ENCODE results near the gene ERF.

The ERF gene

GRCh38 chr19:42241279-42241678, 13.6 kb downstream of the ERF start:
- DNase-seq (ENCODE audit: low spot score), result no peak

GRCh38 chr19:42239544-42240220, 15.2 kb downstream of the ERF start:
- DNase-seq (ENCODE audit: low spot score), result no peak

GRCh38 chr19:42235181-42235580, 19.7 kb downstream of the ERF start:
- DNase-seq (ENCODE audit: low spot score), result no peak

- no peak for DNase-seq (ENCODE audit: low spot score)
Measured at GRCh38 chr19:42234364-42234763, 20.6 kb downstream of the ERF start.

GRCh38 chr19:42233678-42234292, 21.1 kb downstream of the ERF start:
- no peak for DNase-seq (ENCODE audit: low spot score)

- no peak for DNase-seq (ENCODE audit: low spot score)
Measured at GRCh38 chr19:42233106-42233505, 21.8 kb downstream of the ERF start.

GRCh38 chr19:42232435-42232834, 22.5 kb downstream of the ERF start:
- no peak for DNase-seq (ENCODE audit: low spot score)

GRCh38 chr19:42230571-42230970, 24.4 kb downstream of the ERF start:
- no peak for DNase-seq (ENCODE audit: low spot score)

GRCh38 chr19:42229855-42230351, 25.0 kb downstream of the ERF start:
- DNase-seq (ENCODE audit: low spot score), result no peak

- no peak for DNase-seq (ENCODE audit: low spot score)
Measured at GRCh38 chr19:42229301-42229854, 25.6 kb downstream of the ERF start.

GRCh38 chr19:42228641-42229040, 26.3 kb downstream of the ERF start:
- DNase-seq (ENCODE audit: low spot score), result no peak

- DNase-seq (ENCODE audit: low spot score), result no peak
Measured at GRCh38 chr19:42226886-42227285, 28.0 kb downstream of the ERF start.

- no peak for DNase-seq (ENCODE audit: low spot score)
Measured at GRCh38 chr19:42225718-42226292, 29.1 kb downstream of the ERF start.

GRCh38 chr19:42224940-42225717, 29.8 kb downstream of the ERF start:
- no peak for DNase-seq (ENCODE audit: low spot score)

GRCh38 chr19:42220751-42221097, 34.2 kb downstream of the ERF start:
- no peak for DNase-seq (ENCODE audit: low spot score)

- DNase-seq (ENCODE audit: low spot score), result peak; percentile 96
Measured at GRCh38 chr19:42219812-42220750, 34.8 kb downstream of the ERF start, which contains the start of gene ZNF526. TSS of gene ZNF526 (plus strand) at chr19:42220312. CDS start at chr19:42224404, 4,092 bp downstream.

- DNase-seq (ENCODE audit: low spot score), result peak; percentile 94
Measured at GRCh38 chr19:42217520-42218437, 37.1 kb downstream of the ERF start, which contains the start of gene DEDD2. TSS of gene DEDD2 (minus strand) at chr19:42217677. CDS start at chr19:42217007, 670 bp downstream.

GRCh38 chr19:42216653-42217519, 38.0 kb downstream of the ERF start:
- DNase-seq (ENCODE audit: low spot score), result no peak

All from putamen (tissue), 1 donor.